Mammary epithelial cell (primary cell): Measurements from ENCODE around the gene KRT3.

Source experiments
- EZH2 ChIP-seq: IDR thresholded peaks from 2 replicates; pipeline ENCODE4 v1.6.1; 2012; ENCODE audit warnings: low read length, inconsistent platforms, borderline replicate concordance
- TF ChIP-seq, protein P1 (sequence below), 2 donors: IDR thresholded peaks in 1 of 2; conservative IDR thresholded peaks in 1 of 2; 2 replicates each; pipeline ENCODE4 v1.5.1; 2011 to 2012; ENCODE audit warnings: inconsistent platforms in 2 of 2, low read length in 2 of 2, mild to moderate bottlenecking in 2 of 2, control low read depth in 1 of 2, low read depth in 1 of 2; ENCODE audit not compliant: insufficient read depth in 1 of 2; ENCODE audit errors: extremely low read depth in 1 of 2

DNA sequence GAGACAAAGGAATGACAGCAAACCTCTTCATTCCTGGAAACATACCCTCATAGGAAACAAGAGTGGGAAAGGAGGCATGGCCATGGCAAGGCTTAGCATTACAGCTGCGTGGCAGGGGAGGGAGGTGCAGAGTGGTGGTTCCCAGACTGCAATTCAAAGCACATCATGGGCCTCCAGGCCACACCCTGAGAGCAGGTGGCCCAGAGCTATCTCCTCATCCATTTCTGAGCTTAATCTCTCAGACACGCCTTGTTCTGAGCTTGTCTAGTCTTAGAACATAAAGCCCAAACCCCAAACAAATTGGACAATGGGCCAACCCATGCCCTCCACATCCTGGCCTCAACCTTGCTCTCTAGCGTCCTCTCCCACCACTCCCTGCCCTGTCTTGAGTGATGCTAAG is 5.9 kb upstream of the KRT3 start:
- TF ChIP-seq, protein P1, sequence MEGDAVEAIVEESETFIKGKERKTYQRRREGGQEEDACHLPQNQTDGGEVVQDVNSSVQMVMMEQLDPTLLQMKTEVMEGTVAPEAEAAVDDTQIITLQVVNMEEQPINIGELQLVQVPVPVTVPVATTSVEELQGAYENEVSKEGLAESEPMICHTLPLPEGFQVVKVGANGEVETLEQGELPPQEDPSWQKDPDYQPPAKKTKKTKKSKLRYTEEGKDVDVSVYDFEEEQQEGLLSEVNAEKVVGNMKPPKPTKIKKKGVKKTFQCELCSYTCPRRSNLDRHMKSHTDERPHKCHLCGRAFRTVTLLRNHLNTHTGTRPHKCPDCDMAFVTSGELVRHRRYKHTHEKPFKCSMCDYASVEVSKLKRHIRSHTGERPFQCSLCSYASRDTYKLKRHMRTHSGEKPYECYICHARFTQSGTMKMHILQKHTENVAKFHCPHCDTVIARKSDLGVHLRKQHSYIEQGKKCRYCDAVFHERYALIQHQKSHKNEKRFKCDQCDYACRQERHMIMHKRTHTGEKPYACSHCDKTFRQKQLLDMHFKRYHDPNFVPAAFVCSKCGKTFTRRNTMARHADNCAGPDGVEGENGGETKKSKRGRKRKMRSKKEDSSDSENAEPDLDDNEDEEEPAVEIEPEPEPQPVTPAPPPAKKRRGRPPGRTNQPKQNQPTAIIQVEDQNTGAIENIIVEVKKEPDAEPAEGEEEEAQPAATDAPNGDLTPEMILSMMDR (conservative IDR thresholded peaks at IDR 0.05 in 1 of 2, IDR thresholded peaks at IDR 0.05 in 1 of 2; ENCODE audit: extremely low read depth in 1 of 2, insufficient read depth in 1 of 2, low read depth in 1 of 2, low read length in 2 of 2): no peak
- no peak for TF ChIP-seq EZH2
